ENCODE data around the gene DKKL1.

Gene DKKL1

DNA sequence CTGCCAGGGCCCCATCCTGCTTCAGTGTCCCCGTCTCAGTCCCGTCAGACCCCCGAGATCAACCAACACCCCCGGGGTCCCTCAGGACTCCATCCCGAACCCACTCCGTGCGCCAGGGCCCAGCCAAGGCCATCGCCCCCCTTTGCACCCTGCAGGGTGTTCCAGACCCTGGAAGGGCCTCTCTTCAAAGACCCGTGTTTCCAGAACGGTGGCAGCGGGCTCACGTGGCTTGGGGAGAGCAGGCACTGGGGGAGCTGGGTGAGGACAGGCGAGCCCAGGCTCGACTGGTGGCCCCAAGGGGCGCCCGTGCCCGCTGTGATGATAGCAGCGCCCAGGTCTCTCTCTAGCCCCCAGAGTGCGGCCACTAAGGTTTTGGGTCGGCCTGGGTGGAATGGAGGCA lies 25.7 kb downstream of the DKKL1 start:
- no peak for TF ChIP-seq RAD21 (IDR thresholded peaks at IDR 0.05; ENCODE audit: low read depth)
- TF ChIP-seq NFIC (IDR thresholded peaks at IDR 0.05), result no peak
- no peak for TF ChIP-seq YY1 (IDR thresholded peaks at IDR 0.05; ENCODE audit: low read depth)
- TF ChIP-seq, protein P1, sequence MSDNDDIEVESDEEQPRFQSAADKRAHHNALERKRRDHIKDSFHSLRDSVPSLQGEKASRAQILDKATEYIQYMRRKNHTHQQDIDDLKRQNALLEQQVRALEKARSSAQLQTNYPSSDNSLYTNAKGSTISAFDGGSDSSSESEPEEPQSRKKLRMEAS (IDR thresholded peaks at IDR 0.05), result no peak
- TF ChIP-seq TEAD4 (IDR thresholded peaks at IDR 0.05), result no peak
- TF ChIP-seq TCF12 (IDR thresholded peaks at IDR 0.05; ENCODE audit: low read depth), result no peak
- TF ChIP-seq, protein P2, sequence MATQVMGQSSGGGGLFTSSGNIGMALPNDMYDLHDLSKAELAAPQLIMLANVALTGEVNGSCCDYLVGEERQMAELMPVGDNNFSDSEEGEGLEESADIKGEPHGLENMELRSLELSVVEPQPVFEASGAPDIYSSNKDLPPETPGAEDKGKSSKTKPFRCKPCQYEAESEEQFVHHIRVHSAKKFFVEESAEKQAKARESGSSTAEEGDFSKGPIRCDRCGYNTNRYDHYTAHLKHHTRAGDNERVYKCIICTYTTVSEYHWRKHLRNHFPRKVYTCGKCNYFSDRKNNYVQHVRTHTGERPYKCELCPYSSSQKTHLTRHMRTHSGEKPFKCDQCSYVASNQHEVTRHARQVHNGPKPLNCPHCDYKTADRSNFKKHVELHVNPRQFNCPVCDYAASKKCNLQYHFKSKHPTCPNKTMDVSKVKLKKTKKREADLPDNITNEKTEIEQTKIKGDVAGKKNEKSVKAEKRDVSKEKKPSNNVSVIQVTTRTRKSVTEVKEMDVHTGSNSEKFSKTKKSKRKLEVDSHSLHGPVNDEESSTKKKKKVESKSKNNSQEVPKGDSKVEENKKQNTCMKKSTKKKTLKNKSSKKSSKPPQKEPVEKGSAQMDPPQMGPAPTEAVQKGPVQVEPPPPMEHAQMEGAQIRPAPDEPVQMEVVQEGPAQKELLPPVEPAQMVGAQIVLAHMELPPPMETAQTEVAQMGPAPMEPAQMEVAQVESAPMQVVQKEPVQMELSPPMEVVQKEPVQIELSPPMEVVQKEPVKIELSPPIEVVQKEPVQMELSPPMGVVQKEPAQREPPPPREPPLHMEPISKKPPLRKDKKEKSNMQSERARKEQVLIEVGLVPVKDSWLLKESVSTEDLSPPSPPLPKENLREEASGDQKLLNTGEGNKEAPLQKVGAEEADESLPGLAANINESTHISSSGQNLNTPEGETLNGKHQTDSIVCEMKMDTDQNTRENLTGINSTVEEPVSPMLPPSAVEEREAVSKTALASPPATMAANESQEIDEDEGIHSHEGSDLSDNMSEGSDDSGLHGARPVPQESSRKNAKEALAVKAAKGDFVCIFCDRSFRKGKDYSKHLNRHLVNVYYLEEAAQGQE (IDR thresholded peaks at IDR 0.05; ENCODE audit: low read depth), result no peak
- no peak for TF ChIP-seq CREB1 (IDR thresholded peaks at IDR 0.05; ENCODE audit: low read depth)
- TF ChIP-seq CEBPB (IDR thresholded peaks at IDR 0.05), result no peak
- no peak for TF ChIP-seq FOXM1 (IDR thresholded peaks at IDR 0.05; ENCODE audit: borderline replicate concordance, low read depth)

DNA sequence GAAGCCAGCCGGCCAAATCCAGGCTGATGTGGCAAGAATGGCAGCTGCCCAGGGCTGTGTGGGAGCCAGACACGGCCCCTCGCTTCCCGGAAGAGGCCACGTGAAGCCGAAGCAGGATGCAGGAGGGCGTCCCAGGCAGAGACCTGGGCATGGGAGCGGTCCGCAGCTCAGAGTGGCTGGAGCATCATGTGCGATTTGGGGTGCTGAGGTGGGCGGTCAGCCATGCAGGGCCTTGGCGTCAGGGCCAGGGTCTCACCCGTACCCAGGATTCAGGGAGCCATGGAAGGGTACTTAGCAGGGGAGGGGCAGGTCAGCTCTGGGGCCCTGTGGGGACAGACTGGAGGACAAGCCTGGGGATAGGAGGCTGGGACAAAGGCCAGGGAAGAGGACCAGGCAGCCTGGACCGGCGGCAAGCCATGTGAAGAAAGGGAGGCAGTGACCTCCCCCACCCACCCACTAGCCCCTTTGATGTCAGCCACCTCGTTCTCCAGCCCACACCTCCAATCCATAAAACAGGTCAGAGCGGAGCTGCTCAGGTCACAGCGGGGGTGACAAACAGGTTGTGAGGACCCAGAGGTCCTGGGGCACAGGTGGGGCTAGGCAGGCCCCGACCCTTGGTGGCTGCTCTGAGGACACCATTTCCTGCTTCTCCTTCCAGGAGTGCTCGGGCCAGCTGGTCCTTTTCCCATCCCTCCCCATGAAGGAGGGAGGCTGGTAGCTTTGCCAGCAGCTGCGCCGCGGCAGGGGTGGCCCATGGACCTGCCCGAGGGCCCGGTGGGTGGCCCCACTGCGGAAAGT lies 26.7 kb downstream of the DKKL1 start:
- TF ChIP-seq YY1 (IDR thresholded peaks at IDR 0.05; ENCODE audit: low read depth) (no peak), EGR1 (IDR thresholded peaks at IDR 0.05) (no peak), EP300 (IDR thresholded peaks at IDR 0.05; ENCODE audit: borderline replicate concordance) (no peak), FOXM1 (IDR thresholded peaks at IDR 0.05; ENCODE audit: borderline replicate concordance, low read depth) (no peak), TCF12 (IDR thresholded peaks at IDR 0.05; ENCODE audit: low read depth) (no peak), ZBTB7A (IDR thresholded peaks at IDR 0.05; ENCODE audit: low read depth) (no peak)
- TF ChIP-seq, protein P2 (IDR thresholded peaks at IDR 0.05; ENCODE audit: low read depth), result no peak
- TF ChIP-seq, protein P1 (IDR thresholded peaks at IDR 0.05), result no peak

DNA sequence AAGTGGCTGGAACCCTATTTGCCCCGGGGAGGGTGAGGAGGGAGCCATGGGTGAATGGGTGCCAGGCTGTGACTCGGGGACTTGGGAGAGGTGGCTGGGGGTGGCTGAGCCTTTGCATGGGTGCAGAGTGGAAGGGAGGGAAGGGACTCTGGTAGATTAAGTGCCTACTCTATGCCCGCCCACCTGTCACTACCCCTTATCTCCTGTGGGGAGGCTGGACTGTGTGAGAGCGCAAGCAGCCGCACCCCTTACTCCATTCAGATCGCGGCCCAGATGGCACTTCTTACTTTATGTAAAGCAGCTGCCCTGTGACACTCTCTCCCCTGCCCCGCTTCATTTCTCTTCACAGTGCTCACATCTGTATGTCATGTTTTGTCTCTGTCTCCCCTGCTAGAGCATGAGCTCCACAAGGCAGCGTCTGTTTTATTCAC lies 27.3 kb downstream of the DKKL1 start:
- no peak for TF ChIP-seq TCF12 (IDR thresholded peaks at IDR 0.05; ENCODE audit: low read depth)
- TF ChIP-seq RAD21 (IDR thresholded peaks at IDR 0.05; ENCODE audit: low read depth), result no peak
- TF ChIP-seq NFIC (IDR thresholded peaks at IDR 0.05), result no peak
- TF ChIP-seq, protein P1 (IDR thresholded peaks at IDR 0.05), result no peak

DNA sequence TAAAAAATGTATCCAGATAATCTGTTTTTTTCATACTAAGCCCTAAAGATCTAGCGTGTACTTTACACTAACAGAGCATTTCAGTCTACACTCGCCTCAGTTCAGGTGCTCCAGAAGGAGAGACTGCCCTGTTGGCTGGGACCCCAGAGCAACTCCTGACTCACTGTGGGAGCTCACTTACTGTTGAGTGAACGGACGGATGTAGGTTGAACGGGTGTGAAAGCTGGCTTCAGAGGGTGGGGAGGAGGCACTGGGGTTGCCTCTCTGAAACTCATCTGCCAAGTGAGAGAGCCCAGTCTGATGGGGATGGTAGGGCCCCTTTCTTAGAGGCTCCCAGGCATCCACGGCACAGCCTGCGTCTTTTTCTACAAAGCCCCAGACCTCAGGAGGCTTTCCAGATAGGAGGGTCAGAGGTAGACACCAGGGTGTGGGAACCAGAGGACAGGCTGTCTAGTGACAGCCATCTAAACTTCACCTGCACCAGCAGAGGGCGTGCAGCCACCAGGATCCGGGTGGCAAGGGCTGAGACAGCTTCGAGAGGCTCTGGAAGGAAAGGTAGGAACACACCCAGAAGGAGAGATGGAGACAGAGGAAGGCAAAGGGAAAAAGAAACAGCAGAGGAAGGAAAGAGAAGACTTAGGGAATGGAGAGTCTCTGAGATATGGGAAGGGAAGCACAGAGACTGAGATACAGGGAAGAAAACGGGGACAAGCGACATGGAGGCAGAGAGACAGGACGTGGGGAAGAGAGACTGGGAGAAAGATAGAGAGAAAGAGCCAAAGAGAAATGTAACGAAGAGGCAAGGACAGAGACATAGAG lies 28.1 kb downstream of the DKKL1 start:
- peak; percentile 100 for TF ChIP-seq RAD21 (IDR thresholded peaks at IDR 0.05; ENCODE audit: low read depth)
- TF ChIP-seq NFIC (IDR thresholded peaks at IDR 0.05), result no peak
- TF ChIP-seq ZBTB7A (IDR thresholded peaks at IDR 0.05; ENCODE audit: low read depth), result no peak

DNA sequence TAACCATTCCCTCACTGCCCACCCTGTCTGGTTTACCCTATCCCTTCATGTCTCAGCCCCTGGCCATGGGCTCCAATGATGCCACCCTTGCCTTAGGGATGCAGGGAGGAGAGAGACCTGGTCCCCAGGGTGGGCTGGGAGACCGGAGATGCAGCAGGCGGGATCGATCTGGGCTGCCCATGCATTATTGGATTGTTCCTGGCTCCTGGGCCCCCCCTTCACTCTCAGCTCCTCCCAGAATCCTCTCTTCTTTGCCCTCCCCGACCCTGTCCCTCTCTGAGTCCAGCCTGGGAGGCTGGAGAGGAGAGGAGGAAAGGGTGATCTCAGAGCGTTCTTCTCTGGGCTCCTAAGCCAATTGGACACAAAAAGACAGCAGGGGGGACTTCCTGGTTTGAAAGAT lies 30.2 kb downstream of the DKKL1 start:
- no peak for TF ChIP-seq YY1 (IDR thresholded peaks at IDR 0.05; ENCODE audit: low read depth)
- no peak for TF ChIP-seq TEAD4 (IDR thresholded peaks at IDR 0.05)
- no peak for TF ChIP-seq CEBPB (IDR thresholded peaks at IDR 0.05)
- no peak for TF ChIP-seq EGR1 (IDR thresholded peaks at IDR 0.05)
- TF ChIP-seq CREB1 (IDR thresholded peaks at IDR 0.05; ENCODE audit: low read depth), result no peak
- TF ChIP-seq ZBTB7A (IDR thresholded peaks at IDR 0.05; ENCODE audit: low read depth), result no peak
- no peak for TF ChIP-seq NFIC (IDR thresholded peaks at IDR 0.05)
- TF ChIP-seq, protein P1 (IDR thresholded peaks at IDR 0.05), result no peak
- no peak for TF ChIP-seq RAD21 (IDR thresholded peaks at IDR 0.05; ENCODE audit: low read depth)
- no peak for TF ChIP-seq TCF12 (IDR thresholded peaks at IDR 0.05; ENCODE audit: low read depth)
- TF ChIP-seq EP300 (IDR thresholded peaks at IDR 0.05; ENCODE audit: borderline replicate concordance), result no peak
- no peak for TF ChIP-seq FOXM1 (IDR thresholded peaks at IDR 0.05; ENCODE audit: borderline replicate concordance, low read depth)
- TF ChIP-seq, protein P2 (IDR thresholded peaks at IDR 0.05; ENCODE audit: low read depth), result no peak
- TF ChIP-seq, protein P3, sequence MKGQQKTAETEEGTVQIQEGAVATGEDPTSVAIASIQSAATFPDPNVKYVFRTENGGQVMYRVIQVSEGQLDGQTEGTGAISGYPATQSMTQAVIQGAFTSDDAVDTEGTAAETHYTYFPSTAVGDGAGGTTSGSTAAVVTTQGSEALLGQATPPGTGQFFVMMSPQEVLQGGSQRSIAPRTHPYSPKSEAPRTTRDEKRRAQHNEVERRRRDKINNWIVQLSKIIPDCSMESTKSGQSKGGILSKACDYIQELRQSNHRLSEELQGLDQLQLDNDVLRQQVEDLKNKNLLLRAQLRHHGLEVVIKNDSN (IDR thresholded peaks at IDR 0.05), result no peak

Data from Ishikawa (cell line).